ENCODE measurements around the gene REEP3. TPM values are rescaled to one million over a fixed set of nuclear protein-coding genes. Genes with fewer than 3 reads are reported as not detected.
A peak's percentile ranks its signal among the peaks of the same experiment; 100 is the strongest.

Gene REEP3
- total RNA-seq, 1 experiment from 2014 or later = 94.7 TPM

DNA sequence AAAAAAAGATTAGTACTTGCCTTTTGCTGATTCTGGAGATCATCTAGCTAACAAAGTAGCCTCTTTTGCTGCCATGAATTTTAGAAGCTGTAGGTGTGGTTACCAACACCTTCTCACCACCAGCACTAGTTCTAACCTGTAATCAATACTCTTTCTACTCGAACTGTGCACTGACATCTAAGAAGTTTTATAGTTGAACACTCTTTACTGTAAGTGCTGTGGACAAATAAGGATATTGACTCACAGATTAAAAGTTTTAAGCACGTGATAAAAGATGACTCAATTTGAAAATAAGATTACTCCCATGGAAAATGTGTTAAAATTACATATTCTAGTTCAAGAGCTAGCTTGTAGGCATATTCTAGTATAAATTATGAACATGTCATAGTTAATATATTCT, 89.9 kb downstream of the REEP3 start:
- Mint-ChIP-seq H3K27me3 (ENCODE audit: unreplicated experiment) (no peaks in the 10 kb centered on the region), H3K4me3 (ENCODE audit: low read depth, unreplicated experiment) (no peak overlapping the region), H3K27ac (ENCODE audit: unreplicated experiment) (peak overlapping the region; percentile 36), H3K9me3 (ENCODE audit: low read depth, unreplicated experiment) (no peaks in the 10 kb centered on the region), H3K36me3 (ENCODE audit: insufficient read depth, unreplicated experiment) (peaks cover 12% of the 10 kb centered on the region), H3K4me1 (ENCODE audit: low read depth, unreplicated experiment) (peaks cover 6% of the 10 kb centered on the region)
- intact Hi-C loops (cut with micrococcal nuclease; ENCODE audit: unreplicated experiment) = no loop called here
- TF ChIP-seq, protein P1, sequence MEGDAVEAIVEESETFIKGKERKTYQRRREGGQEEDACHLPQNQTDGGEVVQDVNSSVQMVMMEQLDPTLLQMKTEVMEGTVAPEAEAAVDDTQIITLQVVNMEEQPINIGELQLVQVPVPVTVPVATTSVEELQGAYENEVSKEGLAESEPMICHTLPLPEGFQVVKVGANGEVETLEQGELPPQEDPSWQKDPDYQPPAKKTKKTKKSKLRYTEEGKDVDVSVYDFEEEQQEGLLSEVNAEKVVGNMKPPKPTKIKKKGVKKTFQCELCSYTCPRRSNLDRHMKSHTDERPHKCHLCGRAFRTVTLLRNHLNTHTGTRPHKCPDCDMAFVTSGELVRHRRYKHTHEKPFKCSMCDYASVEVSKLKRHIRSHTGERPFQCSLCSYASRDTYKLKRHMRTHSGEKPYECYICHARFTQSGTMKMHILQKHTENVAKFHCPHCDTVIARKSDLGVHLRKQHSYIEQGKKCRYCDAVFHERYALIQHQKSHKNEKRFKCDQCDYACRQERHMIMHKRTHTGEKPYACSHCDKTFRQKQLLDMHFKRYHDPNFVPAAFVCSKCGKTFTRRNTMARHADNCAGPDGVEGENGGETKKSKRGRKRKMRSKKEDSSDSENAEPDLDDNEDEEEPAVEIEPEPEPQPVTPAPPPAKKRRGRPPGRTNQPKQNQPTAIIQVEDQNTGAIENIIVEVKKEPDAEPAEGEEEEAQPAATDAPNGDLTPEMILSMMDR (IDR thresholded peaks at IDR 0.05; ENCODE audit: unreplicated experiment) = no peak
- BruUV-seq (replicated peaks) = no TSS peak
- CTCF ChIA-PET = interaction anchor here (0.7 to 1.3 kb wide), 3 partner anchors 23 to 356 kb away, joined by 3 to 6 read pairs (median 3); no protein-coding TSS in a partner anchor
- no peak for DNase-seq

DNA sequence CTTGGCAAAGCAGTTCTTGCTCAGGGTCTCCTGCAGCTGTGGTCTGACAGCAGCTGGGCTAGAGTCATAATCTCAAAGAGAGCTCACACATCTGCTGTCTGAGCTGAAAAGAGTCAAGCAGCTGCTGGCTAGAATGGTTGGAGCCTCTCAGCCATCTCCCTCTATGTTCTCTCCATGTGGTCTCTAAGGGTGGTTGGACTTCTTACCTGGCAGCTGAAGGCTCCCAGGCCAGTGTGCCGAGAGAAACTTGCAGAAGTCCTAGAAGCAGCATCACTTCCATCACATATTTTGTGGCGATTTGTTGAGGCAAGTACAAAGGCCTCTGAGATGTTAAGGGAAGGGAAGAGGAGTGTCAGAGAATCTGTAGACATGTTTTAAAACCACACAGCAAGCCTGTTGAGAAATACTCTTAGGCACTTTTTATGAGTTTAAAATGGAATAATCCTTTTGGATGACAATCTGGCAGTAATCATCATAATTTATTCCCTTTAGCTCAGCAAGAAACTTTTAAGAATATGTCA, 93.2 kb downstream of the REEP3 start:
- CTCF ChIA-PET = no interaction called here
- DNase-seq = no peak
- Mint-ChIP-seq H3K4me1 (ENCODE audit: low read depth, unreplicated experiment) (no peaks in the 10 kb centered on the region), H3K27ac (ENCODE audit: unreplicated experiment) (no peak overlapping the region), H3K4me3 (ENCODE audit: low read depth, unreplicated experiment) (no peak overlapping the region), H3K9me3 (ENCODE audit: low read depth, unreplicated experiment) (no peaks in the 10 kb centered on the region), H3K36me3 (ENCODE audit: insufficient read depth, unreplicated experiment) (peaks cover 24% of the 10 kb centered on the region), H3K27me3 (ENCODE audit: unreplicated experiment) (no peaks in the 10 kb centered on the region)
- TF ChIP-seq, protein P1 (IDR thresholded peaks at IDR 0.05; ENCODE audit: unreplicated experiment) = no peak
- BruUV-seq (replicated peaks) = no TSS peak
- intact Hi-C loops (cut with micrococcal nuclease; ENCODE audit: unreplicated experiment) = no loop called here

DNA sequence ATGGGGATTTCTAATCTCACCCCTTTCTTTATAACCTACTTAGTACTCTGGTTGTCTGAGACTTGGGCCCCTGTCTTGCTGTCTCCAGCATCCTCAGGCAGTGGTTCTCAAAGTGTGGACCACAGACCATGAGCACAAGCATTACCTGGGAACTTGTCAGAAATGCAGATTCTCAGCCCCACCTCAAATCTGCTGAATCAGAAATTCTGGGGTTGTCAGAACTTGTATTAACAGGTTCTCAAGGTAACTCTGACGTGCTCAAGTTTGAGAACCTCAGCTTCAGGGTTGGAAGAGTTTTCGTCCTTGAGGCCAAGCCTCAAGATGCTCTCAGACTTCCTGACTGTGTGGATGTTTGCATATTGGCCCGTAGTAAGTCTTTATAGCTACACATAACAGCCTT, 97.4 kb downstream of the REEP3 start:
- CTCF ChIA-PET = no interaction called here
- no TSS peak for BruUV-seq (replicated peaks)
- peaks cover 32% of the 10 kb centered on the region for H3K36me3 Mint-ChIP-seq (ENCODE audit: insufficient read depth, unreplicated experiment)

DNA sequence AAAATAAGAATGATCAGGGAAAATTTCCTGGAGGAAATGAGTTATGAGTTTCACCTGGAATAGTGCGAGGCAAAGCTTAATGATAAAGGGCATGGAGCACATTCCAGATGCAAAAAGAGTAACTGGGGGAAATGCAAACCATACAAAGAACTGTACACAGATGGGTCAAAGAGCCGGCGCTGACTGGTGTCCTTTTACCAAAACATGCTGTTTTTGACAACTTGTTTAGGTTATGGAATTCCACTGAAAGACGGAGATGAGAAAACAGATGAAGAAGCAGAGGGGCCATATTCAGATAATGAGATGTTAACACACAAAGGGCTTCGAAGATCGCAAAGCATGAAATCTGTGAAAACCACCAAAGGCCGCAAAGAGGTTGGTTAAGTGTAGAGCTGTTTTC, 98.2 kb downstream of the REEP3 start:
- Mint-ChIP-seq H3K4me1 (ENCODE audit: low read depth, unreplicated experiment) (no peaks in the 10 kb centered on the region), H3K27ac (ENCODE audit: unreplicated experiment) (no peak overlapping the region), H3K27me3 (ENCODE audit: unreplicated experiment) (no peaks in the 10 kb centered on the region), H3K9me3 (ENCODE audit: low read depth, unreplicated experiment) (no peaks in the 10 kb centered on the region), H3K36me3 (ENCODE audit: insufficient read depth, unreplicated experiment) (peaks cover 29% of the 10 kb centered on the region), H3K4me3 (ENCODE audit: low read depth, unreplicated experiment) (no peak overlapping the region)
- intact Hi-C loops (cut with micrococcal nuclease; ENCODE audit: unreplicated experiment) = no loop called here
- CTCF ChIA-PET = interaction anchor here (0.7 kb wide), 1 partner anchor 66 kb away, joined by 3 read pairs; no protein-coding TSS in a partner anchor
- no peak for DNase-seq
- BruUV-seq (replicated peaks) = no TSS peak
- TF ChIP-seq, protein P1 (IDR thresholded peaks at IDR 0.05; ENCODE audit: unreplicated experiment) = no peak

More for the DNA sequence above, 97.4 kb downstream of the REEP3 start:
- no peak for DNase-seq
- Mint-ChIP-seq H3K4me3 (ENCODE audit: low read depth, unreplicated experiment) (no peak overlapping the region), H3K4me1 (ENCODE audit: low read depth, unreplicated experiment) (no peaks in the 10 kb centered on the region), H3K9me3 (ENCODE audit: low read depth, unreplicated experiment) (no peaks in the 10 kb centered on the region), H3K27me3 (ENCODE audit: unreplicated experiment) (no peaks in the 10 kb centered on the region), H3K27ac (ENCODE audit: unreplicated experiment) (peak overlapping the region; percentile 35)
- intact Hi-C loops (cut with micrococcal nuclease; ENCODE audit: unreplicated experiment) = no loop called here
- TF ChIP-seq, protein P1 (IDR thresholded peaks at IDR 0.05; ENCODE audit: unreplicated experiment) = no peak

All from Calu3 (cell line).